ENCODE measurements around the gene KCNQ1.

The KCNQ1 gene

DNA sequence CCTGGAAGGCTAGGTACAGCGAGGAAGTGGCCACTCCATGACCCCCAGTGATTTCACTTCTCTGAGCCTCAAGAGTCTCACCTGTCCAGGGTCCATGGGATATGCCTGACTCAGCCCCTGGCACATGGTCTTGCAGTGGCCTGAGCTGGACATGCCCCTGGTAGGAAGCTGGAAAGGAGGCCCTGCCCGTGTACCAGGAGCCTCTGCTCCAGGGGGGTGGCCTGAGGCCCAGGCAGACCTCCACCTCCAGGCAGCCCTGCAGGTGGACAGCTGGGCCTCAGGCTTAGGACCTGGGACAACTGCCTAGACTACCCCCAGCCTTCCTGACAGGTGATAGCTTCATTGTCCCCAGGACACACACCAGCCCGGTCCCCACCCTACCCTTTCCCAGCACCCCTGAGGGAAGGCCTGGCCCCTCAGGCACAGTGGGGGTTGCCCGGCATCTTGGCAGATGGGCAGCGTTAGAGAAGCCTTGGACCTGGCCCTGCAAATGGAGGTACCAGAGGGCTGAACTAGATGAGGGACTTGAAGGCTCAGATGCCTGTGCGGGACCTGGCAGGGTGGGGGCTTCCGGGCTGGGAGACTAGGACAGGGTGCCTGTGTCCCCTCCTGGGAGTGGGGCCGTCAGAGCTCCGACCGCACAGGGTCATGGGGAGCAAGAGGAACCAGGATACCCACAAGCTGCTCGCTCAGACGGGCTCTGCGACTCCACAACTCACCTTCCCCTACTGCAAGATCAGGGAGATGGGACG is 387.1 kb downstream of the KCNQ1 start:
- no peak for FAIRE-seq

DNA sequence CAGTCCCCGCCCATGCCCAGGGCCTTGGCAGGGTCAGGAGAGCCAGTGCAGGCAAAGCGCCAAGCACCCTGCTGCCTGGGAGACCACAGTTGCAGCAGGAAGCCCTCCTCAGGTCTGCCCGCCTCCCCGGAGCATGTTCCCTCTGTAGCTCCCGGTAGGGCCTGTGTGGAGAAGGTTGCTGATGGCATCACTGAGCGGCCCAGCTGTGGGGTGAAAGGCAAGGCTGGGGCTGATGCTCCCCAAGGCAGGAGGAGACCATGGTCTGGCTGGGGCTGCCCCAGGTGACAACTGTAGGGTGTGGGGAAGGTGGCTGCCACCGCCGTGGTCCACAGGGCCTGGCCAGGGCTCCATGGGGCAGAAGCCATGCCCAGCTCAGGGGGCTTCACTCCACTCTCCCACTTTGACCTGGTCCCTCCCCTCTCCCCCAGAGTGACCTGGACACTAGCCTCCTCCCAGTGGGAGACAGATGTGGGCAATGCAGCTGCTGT is 387.8 kb downstream of the KCNQ1 start:
- DNase-seq (ENCODE audit: low spot score) (no peak), FAIRE-seq (no peak)

More for the DNA sequence above, 387.1 kb downstream of the KCNQ1 start:
- DNase-seq (ENCODE audit: low spot score): no peak

DNA sequence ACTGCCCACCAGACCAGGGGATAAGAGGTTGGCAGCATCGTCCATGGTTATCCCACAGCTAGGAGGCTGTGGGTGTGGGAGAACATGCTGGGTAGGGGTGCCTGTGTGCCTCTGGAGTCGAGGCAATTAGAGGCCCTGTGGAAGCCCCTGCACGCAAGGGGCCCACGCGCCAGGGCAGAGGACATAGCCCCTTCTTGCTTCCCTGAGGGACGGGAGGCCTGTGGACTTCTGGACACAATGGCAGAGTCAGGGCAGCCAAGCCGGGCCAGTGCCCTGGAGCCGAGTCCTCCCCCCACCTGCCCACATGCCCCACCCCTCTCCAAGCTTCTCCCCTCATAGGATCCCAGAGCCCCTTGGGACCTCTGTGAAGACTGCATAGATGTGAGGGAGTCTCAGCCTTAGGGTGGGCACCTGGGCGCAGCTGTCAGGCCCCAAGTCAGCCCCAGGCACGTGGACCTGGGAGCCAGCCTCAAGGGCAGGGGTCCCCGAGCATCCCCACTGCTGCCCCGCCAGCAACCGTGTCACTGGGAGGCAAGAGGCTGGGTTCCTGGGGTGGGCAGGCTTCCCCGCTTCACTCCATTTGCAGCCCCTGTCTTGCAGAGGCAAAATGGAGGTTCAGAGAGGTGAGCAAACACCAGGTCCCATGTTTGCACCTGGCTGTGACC is 388.4 kb downstream of the KCNQ1 start:
- FAIRE-seq (no peak), DNase-seq (ENCODE audit: low spot score) (no peak)

DNA sequence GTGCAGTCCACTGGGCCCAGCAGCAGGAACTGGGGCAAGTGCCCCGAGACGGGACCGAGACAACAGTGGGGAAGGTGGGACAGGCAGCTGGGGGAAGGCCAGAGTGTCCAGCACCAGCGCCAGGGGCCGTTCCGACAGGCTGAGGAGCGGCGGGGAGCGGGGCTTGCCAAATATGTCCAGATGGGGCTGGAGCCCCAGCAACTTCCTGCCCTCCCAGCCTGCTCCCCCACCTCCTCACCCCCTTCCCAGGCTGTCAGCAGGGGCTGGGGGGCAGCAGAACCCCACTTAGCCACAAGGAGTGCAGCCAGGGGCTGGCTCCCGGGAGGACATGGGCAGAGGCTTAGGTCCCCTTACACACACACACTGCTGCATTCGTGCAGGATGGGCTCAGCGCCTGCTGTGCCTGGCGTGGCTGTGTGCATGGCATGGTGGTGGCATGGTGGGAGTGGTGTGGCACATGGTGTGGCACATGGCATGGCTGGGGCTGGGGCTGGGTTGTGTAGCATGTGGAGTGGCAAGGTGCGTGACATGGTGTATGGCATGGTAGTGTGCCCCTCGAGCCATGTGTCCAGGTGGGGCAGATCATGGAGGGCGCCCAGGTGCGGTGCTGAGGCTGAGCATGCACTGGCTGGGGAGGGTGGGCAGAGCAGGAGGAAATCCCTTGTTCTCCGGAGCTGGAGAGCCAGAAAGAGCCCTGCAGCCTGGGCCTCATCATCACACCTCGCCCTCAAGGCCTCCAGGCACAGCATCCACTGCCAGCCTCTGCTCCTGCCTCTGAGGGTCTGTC is 389.1 kb downstream of the KCNQ1 start:
- DNase-seq (ENCODE audit: low spot score): no peak
- no peak for FAIRE-seq

DNA sequence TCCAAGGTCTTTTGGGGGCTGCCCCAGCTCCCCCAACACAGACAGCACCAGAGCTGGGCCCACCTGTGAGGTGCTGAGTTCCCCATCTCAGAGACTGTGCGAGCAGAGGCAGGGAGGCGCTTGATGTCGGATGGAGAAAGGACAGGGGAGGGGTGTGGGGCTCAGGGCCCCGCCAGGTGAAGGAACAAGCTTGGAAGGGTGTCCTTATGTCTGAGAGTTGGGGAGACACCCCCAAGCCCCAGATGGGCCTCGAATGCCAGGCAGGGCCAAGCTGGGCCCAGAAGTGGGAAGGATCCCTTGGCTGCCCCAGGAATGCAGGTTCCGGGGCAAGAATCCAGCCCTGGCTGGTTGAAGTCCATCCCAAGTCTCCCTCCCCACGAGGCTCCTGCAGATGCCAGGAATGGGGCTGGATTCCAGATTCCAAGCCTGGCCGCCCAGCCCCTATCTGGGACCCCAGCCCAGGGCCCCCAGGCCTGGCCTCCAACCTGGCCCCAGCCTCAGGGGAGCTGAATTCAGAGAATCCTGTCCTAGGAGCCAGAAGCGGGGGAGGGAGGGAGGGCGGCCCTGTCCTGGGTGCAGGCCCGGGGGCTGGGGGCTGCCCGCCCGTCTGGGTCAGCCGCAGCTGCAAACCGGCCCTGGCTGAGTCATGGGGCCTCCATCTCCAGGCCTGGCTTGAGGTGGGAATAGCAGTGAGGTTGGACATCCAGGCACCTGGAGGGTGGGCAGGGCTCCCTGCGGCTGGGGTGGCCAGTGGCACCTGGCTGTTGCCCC is 389.9 kb downstream of the KCNQ1 start:
- FAIRE-seq (no peak), DNase-seq (ENCODE audit: low spot score) (no peak)

DNA sequence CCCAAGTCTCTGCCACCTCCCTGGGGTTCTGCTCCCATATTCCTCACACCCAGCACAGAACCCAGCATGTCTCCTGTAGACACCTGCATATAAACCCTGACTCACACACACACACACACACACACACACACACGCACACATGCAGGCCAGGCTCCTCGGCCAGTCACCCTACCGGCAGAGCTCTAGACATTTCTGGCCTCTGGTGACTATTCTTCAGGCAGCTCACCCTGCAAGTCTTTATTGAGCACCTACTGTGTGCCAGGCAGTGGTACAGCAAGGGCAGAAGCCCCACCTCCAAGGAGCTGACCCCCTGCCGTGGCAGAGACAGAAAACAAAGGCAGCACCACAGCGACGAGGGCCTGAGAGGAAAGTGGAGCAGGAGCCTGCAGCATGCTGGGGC is 390.5 kb downstream of the KCNQ1 start:
- DNase-seq (ENCODE audit: low spot score) (no peak), FAIRE-seq (no peak)

DNA sequence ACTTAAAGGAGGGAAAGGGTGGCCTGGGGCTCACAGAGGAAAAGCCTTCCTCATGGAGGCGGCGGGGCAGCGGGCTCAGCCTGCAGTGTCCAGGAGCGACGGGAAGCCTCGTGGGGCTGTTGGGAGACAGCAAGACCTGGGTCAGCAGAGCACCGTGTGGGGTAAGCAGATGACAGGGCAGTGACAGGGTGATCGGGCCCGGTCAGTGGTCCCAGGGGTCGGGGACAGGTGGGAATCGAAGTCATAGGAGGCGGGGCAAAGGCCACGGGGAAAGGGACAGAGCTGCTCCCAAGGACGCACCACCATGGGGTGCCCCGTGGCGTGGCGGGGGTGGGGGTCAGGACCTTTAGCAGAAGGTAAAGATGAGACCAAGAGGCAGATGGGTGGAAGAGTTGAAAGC is 390.9 kb downstream of the KCNQ1 start:
- FAIRE-seq (no peak), DNase-seq (ENCODE audit: low spot score) (no peak)

DNA sequence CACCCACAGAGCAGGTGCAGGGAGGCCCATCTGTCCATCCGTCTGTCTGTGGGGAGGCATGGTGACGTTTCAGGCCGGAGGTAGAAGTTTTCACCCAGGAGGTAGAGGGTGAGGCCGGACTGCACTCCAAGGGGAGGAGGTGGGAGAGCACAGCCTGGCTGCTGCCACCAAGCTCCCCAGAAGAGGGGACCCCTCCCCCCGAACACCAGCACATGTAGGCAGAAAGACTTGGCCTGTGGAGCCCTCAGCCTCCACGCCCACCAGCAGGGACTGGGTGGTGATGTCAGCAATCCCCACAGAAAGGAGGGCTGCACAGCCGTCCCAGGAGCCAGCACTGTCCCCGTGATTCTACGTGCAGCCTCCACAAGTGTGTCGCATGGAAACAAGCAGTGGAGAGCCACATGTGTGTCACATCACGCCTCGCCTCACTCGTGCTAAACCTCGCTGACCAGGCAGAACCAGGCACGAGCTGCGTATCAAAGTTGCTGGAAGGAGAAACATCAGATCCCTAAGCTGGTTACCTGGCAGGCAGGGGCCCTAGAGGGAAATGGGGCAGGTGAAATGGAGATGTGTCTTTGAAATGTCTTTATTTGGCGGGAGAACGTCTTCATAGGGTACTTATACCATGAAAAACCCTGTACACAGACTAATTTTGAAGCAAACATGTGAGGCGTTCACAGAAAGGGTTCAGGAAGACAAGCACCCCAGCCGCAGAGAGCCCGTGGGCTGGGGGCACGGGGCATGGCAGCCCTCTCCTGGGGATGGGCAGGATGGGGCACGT is 391.7 kb downstream of the KCNQ1 start:
- no peak for FAIRE-seq

DNA sequence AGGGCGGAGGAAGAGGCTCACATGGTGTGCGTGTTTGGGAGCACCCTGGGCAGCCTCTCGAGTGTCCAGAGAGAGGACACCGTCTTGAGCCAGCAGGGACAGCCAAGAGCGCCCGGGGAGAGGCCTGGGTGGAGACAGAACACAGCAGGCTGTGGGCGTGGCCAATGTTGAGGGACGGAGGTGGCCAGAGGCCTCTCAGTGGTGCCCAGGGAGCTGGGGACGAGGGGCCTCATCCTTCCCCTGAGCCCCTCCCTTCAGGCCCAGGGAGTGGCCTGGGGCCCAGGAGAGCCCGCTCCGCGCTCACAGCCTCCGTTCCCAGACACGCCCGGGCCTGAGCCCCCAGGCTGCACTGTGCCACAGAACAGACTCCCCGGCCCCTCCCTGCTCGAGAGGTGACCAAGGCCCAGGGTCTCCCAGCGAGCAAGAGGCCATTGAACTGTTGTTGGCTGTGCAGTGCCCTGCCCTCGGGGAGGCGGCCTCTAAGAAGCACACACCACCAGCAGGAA is 392.3 kb downstream of the KCNQ1 start:
- FAIRE-seq: no peak
- DNase-seq (ENCODE audit: low spot score): no peak

More for the DNA sequence above, 391.7 kb downstream of the KCNQ1 start:
- no peak for DNase-seq (ENCODE audit: low spot score)

DNA sequence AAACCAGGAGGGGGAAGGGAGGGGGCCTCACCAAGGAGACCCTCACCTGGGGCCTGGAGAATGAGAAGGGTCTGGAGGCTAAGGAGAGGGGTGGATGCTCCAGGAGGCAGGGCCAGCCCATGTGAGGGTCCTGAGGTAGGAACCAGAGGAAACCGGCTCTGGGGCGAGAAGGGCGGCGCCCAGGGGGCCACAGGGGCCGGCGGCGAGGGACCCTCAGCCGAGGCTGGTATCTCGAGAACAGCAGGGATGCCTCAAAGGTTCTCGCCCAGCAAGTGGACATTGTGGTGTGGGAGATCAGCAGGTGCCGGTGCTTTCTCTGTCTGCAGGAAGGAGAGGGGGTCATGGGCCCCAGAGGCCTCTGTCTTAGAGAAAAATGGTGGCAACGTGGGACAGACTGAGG is 392.8 kb downstream of the KCNQ1 start:
- no peak for FAIRE-seq
- DNase-seq (ENCODE audit: low spot score): no peak

DNA sequence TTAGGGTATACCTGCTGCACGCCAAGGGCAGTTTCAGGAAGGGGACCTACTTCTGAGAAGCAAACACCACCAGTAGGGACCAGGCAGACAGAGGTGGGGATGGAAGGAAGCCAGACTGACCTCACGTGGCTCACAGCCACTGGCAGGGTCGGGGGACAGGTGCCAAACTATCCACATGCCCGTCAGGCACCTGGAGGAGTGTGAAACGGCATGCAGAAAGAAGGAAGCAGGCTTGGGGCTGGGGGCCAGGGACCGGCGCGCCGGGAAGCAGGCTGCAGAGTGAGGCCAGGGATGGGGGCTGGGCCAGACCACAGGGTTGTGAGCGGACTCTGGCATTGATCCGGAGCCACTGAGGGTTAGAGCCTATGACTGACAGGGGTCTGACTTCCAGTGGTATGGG is 393.3 kb downstream of the KCNQ1 start:
- no peak for DNase-seq (ENCODE audit: low spot score)
- no peak for FAIRE-seq

DNA sequence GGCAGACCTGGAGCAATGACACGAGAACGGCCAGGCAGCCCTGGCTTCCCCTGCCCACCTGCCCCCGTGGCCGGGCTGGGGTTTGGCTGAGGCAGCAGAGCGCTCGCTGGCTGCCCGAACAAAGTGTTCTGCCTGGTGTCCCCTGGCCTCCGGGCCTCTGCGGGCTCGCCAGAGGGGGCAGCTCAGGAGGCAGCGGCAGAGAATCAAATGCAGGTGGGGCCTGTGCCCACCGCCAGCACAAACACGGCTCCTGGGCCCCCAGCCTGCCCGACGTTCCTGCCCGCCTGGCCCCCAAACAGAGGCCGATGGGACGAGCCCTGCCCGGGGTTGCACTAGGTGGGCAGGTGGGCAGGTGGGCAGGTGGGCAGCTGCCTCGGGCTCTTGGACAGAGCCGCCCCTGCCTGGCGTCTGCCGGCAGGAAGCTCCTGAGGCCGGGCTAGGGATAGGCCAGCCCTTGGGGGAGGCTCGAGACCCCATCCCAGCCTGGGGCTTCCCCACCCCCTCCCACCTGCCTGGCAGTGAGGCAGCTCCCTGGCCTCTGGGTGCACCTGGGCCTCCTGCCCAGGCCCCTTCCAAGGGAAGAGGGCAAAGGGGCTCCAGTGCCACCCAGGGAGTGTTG is 394.0 kb downstream of the KCNQ1 start:
- no peak for DNase-seq (ENCODE audit: low spot score)

DNA sequence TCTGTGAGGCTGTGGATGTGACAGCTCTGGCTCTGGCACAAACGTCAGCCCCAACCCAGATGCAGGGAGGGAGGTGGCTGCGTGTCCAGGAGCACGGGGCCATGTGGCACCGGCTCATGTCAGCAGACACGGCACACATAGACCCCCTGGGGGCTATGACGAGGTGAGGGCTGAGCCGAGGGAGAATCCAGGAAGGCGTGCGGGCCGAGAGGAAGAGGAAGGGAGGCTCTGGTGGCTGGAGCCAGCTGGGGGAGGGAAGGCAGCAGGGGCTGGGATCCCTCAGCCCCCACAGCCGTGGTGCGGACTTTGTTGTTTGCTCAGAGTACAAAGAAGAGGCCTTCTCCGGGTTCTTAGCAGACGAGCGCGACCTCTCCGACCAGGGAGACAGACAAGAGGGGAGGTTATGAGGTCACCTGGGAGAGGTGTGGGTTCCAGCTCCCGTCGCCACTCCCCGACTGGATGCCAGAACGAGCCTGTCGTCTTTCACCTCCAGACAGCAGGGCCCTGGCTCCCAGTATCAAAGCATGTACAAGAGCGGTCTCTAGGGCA is 394.7 kb downstream of the KCNQ1 start:
- FAIRE-seq (no peak), DNase-seq (ENCODE audit: low spot score) (no peak)

More for the DNA sequence above, 394.0 kb downstream of the KCNQ1 start:
- FAIRE-seq: no peak

DNA sequence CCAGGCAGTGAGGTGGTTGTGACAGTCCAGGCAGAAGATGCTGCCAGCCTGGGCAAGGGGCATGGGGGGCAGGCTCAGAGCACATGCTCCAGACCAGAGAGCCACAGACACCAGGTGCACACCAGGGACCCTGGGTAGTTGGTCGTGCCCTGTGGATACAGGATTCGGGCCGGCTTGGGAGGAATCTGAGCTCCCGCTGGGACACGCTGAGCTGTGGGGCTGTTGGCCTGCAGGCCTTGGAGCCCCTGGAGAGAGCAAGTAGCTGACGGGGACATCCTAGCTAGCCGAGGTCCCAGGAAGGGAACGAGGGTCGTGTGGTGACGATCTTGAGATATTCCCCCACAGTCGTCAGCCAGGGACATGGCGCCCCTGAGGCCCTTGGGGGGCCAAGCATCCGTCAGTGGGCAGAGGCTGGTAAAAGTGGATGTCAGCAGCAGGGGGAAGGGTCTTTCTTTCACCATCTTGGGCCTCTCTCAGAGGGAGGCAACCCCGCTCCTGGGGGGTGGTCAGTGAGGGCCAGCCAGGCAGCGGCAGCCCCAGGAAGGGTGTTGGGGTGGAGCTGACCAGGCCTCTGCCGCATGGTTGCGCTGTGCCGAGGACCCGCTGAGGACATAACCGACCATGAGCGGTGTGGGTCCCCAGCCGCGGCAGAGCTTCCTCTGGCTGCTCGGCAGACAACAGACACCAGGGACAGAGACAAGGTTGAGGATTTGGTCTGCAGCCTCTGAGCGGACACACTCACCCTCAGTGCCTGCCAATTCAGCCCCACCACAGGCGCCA is 396.8 kb downstream of the KCNQ1 start:
- DNase-seq (ENCODE audit: low spot score) (no peak), FAIRE-seq (no peak)

DNA sequence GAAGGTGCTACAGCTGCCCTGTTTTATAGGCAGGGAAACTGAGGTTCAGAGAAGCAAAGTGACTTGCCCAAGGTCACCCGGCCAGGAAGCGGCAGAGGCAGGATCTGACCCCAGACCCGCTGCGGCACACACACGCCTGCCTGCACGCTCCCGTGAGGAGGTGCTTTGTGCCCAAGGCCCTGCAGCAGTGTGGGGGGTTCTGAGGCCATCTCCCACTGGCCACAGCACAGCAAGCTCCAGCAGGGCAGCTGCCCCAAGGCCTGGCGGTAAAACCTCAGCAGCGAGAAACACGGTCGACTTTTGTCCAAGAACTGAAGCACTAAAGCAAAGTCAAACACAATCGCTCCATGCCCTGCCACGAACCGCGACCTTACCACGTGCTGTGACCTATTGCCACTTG is 398.1 kb downstream of the KCNQ1 start:
- no peak for FAIRE-seq
- no peak for DNase-seq (ENCODE audit: low spot score)

DNA sequence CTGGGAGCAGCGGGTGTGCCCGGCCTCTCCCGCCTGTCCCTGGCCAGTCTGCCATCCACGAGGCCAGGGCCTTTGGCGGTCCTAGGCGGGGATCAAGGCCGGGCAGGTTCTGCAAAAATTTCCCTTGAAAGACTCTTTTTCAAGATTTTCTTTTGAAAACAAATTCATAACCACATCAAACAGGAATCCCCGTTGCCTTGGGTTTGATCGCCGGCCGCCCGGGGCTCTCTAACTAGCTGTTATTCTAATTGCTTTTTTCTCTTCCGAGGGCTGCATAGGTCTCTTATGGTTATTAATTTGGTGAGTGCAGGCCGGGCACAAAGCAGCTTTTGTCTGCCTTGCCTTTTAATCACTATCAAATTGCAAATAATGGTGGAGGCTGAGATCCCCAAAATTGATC is 398.7 kb downstream of the KCNQ1 start:
- no peak for DNase-seq (ENCODE audit: low spot score)
- FAIRE-seq: no peak

DNA sequence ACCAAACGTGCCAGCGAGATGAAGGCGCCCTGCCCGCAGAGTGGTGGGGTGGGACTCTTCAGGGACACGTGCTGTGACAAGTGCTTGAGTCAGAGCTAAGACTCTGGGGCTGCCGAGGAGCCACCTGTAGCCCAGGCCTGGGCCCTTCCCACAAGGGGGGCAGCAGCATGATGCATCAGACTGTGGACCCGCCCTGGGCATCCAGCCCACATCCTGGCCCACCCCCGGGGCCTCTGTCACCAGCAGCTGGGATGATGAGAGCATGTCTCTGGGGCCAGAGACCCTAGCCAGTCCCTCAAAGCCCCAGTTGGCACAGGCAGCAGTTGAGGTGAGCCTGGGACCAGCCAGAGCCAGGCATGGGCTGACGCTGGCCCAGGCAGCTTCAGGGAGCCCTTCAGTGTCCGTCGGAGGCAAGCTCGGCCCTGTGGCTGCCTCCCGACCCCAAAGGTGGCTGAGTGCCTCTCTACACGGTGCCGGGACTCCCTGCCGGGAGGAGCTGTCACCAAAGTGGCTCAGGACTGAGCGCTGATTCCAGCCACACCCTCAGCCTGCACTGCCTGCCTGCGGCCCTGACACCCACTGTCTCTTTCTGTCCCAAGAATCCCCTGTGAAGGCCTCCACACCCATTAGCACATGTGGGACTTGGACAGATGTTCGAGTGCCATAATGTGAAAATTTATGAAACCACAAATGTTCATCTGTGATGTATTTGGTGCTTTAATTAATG is 399.5 kb downstream of the KCNQ1 start:
- FAIRE-seq (no peak), DNase-seq (ENCODE audit: low spot score) (peak; percentile 44)

DNA sequence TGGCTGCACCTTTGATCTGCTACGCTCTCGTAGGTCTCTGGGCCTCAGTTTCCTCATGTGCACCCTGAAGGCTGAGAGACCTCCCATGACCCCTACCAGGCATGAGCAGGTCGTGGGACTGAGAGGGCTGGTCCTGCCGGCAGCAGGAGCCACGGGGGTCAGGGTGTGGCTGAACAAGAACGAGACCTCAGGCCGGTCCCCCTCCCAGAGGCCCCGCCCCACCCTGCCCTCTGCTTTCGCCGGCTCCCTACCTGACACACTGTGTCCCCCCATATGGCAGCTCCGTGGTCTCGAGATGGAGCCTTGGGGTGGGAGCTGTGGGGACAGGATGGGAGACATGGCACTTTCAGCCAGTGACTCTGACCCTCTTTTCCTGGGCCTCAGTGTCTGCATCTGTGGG is 400.2 kb downstream of the KCNQ1 start:
- DNase-seq (ENCODE audit: low spot score) (no peak), FAIRE-seq (no peak)

All from RCC 7860 (cell line).